Vagina (tissue), 2 donors: ENCODE results near the gene ZMIZ1. TPM values are rescaled to one million over a fixed set of nuclear protein-coding genes. Genes with fewer than 3 reads are reported as not detected.

Experiments used
- DNase-seq, 2 donors: peaks; one replicate each; pipeline ENCODE4 v3.0.0-alpha.2; 2017; ENCODE audit errors: extremely low spot score in 2 of 2
- H3K27ac ChIP-seq: fragments of 200-600 bp; sonication (generic); one replicate; pipeline ENCODE4 v1.5.1; 2019
- H3K27me3 ChIP-seq: fragments of 200-600 bp; sonication (generic); one replicate; pipeline ENCODE4 v1.5.1; 2019
- H3K36me3 ChIP-seq, 2 donors: fragments of 200-600 bp; sonication (generic); one replicate each; pipeline ENCODE4 v1.5.1; 2017 to 2019
- H3K4me1 ChIP-seq: fragments of 200-600 bp; sonication (generic); one replicate; pipeline ENCODE4 v1.5.1; 2019
- H3K4me3 ChIP-seq, 2 donors: fragments of 200-600 bp; sonication (generic); 1 replicate in 1 of 2; 2 replicates in 1 of 2; pipeline ENCODE4 v1.5.1; 2016 to 2019
- H3K9me3 ChIP-seq: fragments of 200-600 bp; sonication (generic); one replicate; pipeline ENCODE4 v1.5.1; 2019
- POLR2A ChIP-seq, 2 donors: fragments of 450-650 bp; IDR thresholded peaks; one replicate each; pipeline ENCODE4 v1.6.1; 2017; ENCODE audit warnings: antibody characterized with exemption in 2 of 2, mild to moderate bottlenecking in 2 of 2, moderate library complexity in 2 of 2
- POLR2AphosphoS5 ChIP-seq, 2 donors: sonication (generic); formaldehyde crosslinking; IDR thresholded peaks; one replicate each; pipeline ENCODE4 v1.9.0; 2017; ENCODE audit warnings: antibody characterized with exemption in 2 of 2, mild to moderate bottlenecking in 2 of 2, low read depth in 1 of 2; ENCODE audit not compliant: insufficient read depth in 1 of 2
- intact Hi-C: fragments of 100-400 bp; cut with DNase I; formaldehyde crosslinking; loops from one replicate; pipeline ENCODE4 v1.15.1; 2023
- total RNA-seq: library from RNA; depleted of rRNA; stranded (reverse); fragments of >200 nt; gene quantifications from one replicate; pipeline ENCODE4 v1.2.3, GENCODE V29; 2016
- TF ChIP-seq, protein P1 (sequence below), 3 experiments: fragments of 450-650 bp in 2 of 3; fragments of 200-600 bp in 1 of 3; sonication (generic) in 1 of 3; IDR thresholded peaks; one replicate each; pipeline ENCODE4 v1.5.1; 2017 to 2019; ENCODE audit warnings: antibody characterized with exemption in 3 of 3, mild to moderate bottlenecking in 2 of 3, moderate library complexity in 2 of 3

Gene ZMIZ1
- total RNA-seq, 1 donor from 2014 or later, result 61.4 TPM

- no peaks in the 10 kb centered on the region for H3K9me3 ChIP-seq
- DNase-seq, result no peak
- no peaks in the 10 kb centered on the region for H3K36me3 ChIP-seq
- H3K27me3 ChIP-seq, result no peaks in the 10 kb centered on the region
- H3K4me3 ChIP-seq, result no peak overlapping the region
- H3K4me1 ChIP-seq, result peaks cover 100% of the 10 kb centered on the region
- TF ChIP-seq, protein P1, sequence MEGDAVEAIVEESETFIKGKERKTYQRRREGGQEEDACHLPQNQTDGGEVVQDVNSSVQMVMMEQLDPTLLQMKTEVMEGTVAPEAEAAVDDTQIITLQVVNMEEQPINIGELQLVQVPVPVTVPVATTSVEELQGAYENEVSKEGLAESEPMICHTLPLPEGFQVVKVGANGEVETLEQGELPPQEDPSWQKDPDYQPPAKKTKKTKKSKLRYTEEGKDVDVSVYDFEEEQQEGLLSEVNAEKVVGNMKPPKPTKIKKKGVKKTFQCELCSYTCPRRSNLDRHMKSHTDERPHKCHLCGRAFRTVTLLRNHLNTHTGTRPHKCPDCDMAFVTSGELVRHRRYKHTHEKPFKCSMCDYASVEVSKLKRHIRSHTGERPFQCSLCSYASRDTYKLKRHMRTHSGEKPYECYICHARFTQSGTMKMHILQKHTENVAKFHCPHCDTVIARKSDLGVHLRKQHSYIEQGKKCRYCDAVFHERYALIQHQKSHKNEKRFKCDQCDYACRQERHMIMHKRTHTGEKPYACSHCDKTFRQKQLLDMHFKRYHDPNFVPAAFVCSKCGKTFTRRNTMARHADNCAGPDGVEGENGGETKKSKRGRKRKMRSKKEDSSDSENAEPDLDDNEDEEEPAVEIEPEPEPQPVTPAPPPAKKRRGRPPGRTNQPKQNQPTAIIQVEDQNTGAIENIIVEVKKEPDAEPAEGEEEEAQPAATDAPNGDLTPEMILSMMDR (IDR thresholded peaks at IDR 0.05), result no peak
- no peak for TF ChIP-seq POLR2A (IDR thresholded peaks at IDR 0.05)
- TF ChIP-seq POLR2AphosphoS5 (IDR thresholded peaks at IDR 0.05; ENCODE audit: insufficient read depth in 1 of 2, low read depth in 1 of 2), result no peak
- intact Hi-C loops, result no loop called here
- H3K27ac ChIP-seq, result peak overlapping the region; percentile 62
These were observed 111.9 kb downstream of the ZMIZ1 start for GRCh38 chr10:79180414-79181221.

DNA sequence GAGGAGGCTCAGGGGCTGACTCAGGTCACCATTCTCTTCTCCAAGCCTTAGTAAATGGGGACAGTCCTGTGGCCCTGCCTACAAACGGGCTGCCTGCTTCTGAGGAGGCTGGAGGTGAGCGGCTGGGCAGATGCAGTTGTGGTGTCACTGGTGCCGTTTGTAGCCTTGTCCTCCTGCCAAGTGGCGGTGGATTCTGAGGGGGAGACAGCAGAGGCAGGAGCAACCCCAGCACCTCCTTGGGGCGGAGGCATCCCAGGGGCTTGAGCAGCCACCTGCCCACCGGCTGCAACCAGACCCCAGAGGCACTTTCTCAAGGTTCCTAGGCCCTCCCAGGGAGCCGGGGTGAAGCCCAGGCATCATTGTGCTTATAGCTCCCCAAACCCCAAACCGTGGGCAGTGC, 112.5 kb downstream of the ZMIZ1 start:
- peaks cover 100% of the 10 kb centered on the region for H3K4me1 ChIP-seq
- intact Hi-C loops, result no loop called here
- no peaks in the 10 kb centered on the region for H3K9me3 ChIP-seq
- no peak for TF ChIP-seq POLR2A (IDR thresholded peaks at IDR 0.05)
- H3K4me3 ChIP-seq, result no peak overlapping the region
- H3K27ac ChIP-seq, result peak overlapping the region; percentile 62
- no peaks in the 10 kb centered on the region for H3K27me3 ChIP-seq
- H3K36me3 ChIP-seq, result no peaks in the 10 kb centered on the region
- DNase-seq, result no peak

- intact Hi-C loops, result no loop called here
- TF ChIP-seq, protein P1 (IDR thresholded peaks at IDR 0.05), result no peak
- TF ChIP-seq POLR2AphosphoS5 (IDR thresholded peaks at IDR 0.05; ENCODE audit: insufficient read depth in 1 of 2, low read depth in 1 of 2), result no peak
- TF ChIP-seq POLR2A (IDR thresholded peaks at IDR 0.05), result no peak
- Histone ChIP-seq H3K9me3 (no peaks in the 10 kb centered on the region), H3K36me3 (no peaks in the 10 kb centered on the region), H3K27me3 (no peaks in the 10 kb centered on the region), H3K4me3 (no peak overlapping the region), H3K27ac (peak overlapping the region; percentile 73), H3K4me1 (peaks cover 100% of the 10 kb centered on the region)
- DNase-seq, result no peak
These were observed 113.1 kb downstream of the ZMIZ1 start for GRCh38 chr10:79181698-79182521.

GRCh38 chr10:79182781-79183467, 114.2 kb downstream of the ZMIZ1 start:
- no peaks in the 10 kb centered on the region for H3K9me3 ChIP-seq
- TF ChIP-seq, protein P1 (IDR thresholded peaks at IDR 0.05), result no peak
- TF ChIP-seq POLR2AphosphoS5 (IDR thresholded peaks at IDR 0.05; ENCODE audit: insufficient read depth in 1 of 2, low read depth in 1 of 2) (no peak), POLR2A (IDR thresholded peaks at IDR 0.05) (no peak)
- intact Hi-C loops, result no loop called here
- peak overlapping the region; percentile 73 for H3K27ac ChIP-seq
- no peak for DNase-seq
- no peak overlapping the region for H3K4me3 ChIP-seq
- H3K36me3 ChIP-seq, result no peaks in the 10 kb centered on the region
- H3K4me1 ChIP-seq, result peaks cover 100% of the 10 kb centered on the region
- no peaks in the 10 kb centered on the region for H3K27me3 ChIP-seq

DNA sequence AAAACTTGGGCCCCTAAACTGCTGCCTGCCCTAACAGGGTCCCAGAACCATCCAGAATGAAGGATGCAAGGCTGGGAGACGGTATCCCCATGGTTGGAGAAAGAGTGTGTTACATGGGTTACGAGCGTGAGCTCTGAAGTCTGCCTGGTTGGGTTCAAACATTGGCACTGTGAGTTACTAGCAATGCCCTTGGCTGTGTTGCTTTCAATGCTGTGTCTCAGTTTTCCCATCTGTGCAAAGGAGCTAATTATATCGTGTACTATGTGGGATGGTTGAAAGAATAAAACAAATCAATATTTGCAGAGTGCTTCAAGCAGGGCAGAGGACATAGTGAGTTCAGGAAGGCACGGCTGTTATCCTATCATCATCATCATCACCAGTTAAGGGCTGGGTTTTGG, 114.7 kb downstream of the ZMIZ1 start:
- Histone ChIP-seq H3K4me1 (peaks cover 100% of the 10 kb centered on the region), H3K4me3 (no peak overlapping the region), H3K36me3 (no peaks in the 10 kb centered on the region), H3K27ac (peak overlapping the region; percentile 73), H3K9me3 (no peaks in the 10 kb centered on the region), H3K27me3 (no peaks in the 10 kb centered on the region)
- intact Hi-C loops, result no loop called here
- no peak for DNase-seq
- no peak for TF ChIP-seq POLR2AphosphoS5 (IDR thresholded peaks at IDR 0.05; ENCODE audit: insufficient read depth in 1 of 2, low read depth in 1 of 2)
- TF ChIP-seq POLR2A (IDR thresholded peaks at IDR 0.05), result no peak
- TF ChIP-seq, protein P1 (IDR thresholded peaks at IDR 0.05), result no peak
